ENCODE data around the gene ZBTB20.
"Not testable (repeated sequence)": the region's sequence is repeated elsewhere in the genome, so short reads cannot be mapped to it uniquely, and the experiment has no call there.

The ZBTB20 gene

GRCh38 chr3:114712728-114713492 lies 434.2 kb downstream of the ZBTB20 start:
- in situ Hi-C loops (cut with MboI; ENCODE audit: low pct_unique_long_range_greater_than_20kb, low sequenced_read_pairs): no loop called here
- no peak for DNase-seq

DNA sequence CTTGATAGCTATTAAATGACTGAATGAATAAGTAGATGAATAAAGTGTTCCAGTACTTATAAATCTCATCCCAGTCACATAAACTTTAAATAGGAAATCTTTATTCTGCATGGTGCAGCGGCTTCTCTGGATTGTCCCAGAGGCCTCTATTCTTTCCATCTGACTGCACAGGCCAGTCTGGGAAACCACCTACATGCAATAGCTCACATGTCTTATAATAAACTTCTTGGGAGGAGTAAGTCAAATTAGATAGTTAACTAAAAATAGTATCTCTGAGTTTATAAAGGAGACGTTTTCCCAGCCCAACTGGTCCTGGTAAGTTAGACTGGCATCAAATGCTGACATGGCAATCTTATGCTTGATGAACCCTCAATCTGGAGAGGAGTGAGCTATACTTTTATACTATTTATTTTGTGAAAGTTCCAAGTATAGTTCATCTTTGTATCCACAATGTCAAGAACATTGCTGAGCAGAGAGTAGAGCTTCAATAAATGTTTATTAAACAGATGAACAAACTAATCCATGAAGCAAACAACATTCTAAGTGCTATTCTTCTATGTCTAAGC lies 435.7 kb downstream of the ZBTB20 start:
- in situ Hi-C loops (cut with MboI; ENCODE audit: low pct_unique_long_range_greater_than_20kb, low sequenced_read_pairs): no loop called here

GRCh38 chr3:114709102-114709501 lies 438.0 kb downstream of the ZBTB20 start:
- DNase-seq: no peak
- in situ Hi-C loops (cut with MboI; ENCODE audit: low pct_unique_long_range_greater_than_20kb, low sequenced_read_pairs): no loop called here

More for the DNA sequence above, 435.7 kb downstream of the ZBTB20 start:
- DNase-seq: no peak

GRCh38 chr3:114707252-114707860 lies 439.7 kb downstream of the ZBTB20 start:
- DNase-seq: no peak
- in situ Hi-C loops (cut with MboI; ENCODE audit: low pct_unique_long_range_greater_than_20kb, low sequenced_read_pairs): no loop called here

- in situ Hi-C loops (cut with MboI; ENCODE audit: low pct_unique_long_range_greater_than_20kb, low sequenced_read_pairs): no loop called here
- no peak for DNase-seq
Observed at GRCh38 chr3:114706591-114707232, 440.4 kb downstream of the ZBTB20 start.

DNA sequence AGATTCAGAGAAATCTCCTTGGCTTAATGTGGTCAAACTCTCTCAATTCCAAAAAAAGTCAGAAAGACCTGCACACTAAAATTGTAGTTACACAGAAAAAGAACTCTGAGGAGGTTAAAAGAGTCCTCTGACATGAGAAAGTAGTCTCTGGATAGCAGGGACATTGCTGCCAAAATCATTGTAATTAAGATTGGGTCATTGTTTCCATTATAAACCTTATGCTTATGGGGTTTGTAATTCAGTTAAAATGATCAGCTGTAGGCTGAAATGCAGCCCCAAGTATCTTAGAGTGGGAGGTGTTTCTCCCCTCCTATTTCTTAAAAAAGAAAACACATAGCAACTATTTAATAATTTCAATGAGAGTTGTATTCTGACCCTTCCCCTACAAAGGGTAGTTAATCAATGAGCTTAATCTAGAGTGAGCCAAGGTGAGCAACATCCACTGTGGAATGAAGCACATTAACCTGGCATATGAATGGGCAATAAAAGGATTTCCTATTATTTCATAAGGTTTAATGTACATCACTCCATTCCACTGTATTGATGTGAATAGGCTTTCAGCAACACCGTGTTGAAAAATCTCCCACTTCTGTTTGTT lies 446.4 kb downstream of the ZBTB20 start:
- no peak for DNase-seq
- in situ Hi-C loops (cut with MboI; ENCODE audit: low pct_unique_long_range_greater_than_20kb, low sequenced_read_pairs): no loop called here

DNA sequence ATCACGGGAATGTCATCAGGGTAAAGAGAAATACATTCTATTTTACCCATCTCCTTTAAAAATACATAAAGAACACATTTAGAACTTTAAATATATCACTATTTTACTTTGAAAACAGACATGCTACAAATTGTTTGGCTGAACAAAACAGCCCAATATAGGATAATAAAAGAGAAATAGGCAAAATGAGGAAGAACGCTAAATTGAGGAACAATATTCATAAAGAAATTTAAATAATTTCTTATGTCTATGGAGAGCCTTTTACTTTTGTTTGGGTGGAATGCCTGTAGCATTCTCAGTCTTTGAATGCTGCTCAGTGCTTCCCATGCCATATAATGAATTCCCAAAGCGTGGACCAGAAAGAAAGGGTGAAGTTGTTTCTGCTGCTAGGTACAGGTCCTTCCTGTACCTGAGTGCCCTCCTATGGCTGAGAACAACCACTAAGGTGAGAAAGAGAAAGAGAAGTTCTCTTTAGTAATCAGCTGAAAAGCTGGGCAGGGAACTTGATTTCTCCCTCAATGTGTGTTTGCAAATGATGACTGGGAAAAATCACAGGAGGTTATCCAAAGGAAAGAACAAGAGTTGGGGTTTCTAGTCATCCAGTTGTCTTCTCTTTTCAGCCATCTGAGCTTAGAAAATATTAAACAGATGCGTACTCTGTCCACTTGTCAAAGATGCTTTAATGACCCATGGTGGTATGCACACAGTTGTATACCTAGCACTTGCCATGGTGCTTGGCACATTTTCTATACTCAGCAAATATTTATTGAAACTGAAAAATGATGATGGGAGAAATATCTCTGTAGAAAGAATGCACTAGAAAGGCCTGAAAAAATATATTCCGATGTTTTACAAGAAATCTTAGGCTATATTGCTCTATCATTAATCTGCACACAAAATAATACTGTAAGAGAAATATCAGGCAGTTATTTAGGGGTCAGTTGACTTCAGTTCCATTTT lies 448.7 kb downstream of the ZBTB20 start:
- in situ Hi-C loops (cut with MboI; ENCODE audit: low pct_unique_long_range_greater_than_20kb, low sequenced_read_pairs): no loop called here
- no peak for DNase-seq

GRCh38 chr3:114697401-114697800 lies 449.7 kb downstream of the ZBTB20 start:
- DNase-seq: peak; percentile 19

GRCh38 chr3:114694251-114694650 lies 452.8 kb downstream of the ZBTB20 start:
- in situ Hi-C loops (cut with MboI; ENCODE audit: low pct_unique_long_range_greater_than_20kb, low sequenced_read_pairs): no loop called here
- no peak for DNase-seq

More at GRCh38 chr3:114697401-114697800, 449.7 kb downstream of the ZBTB20 start:
- in situ Hi-C loops (cut with MboI; ENCODE audit: low pct_unique_long_range_greater_than_20kb, low sequenced_read_pairs): no loop called here

DNA sequence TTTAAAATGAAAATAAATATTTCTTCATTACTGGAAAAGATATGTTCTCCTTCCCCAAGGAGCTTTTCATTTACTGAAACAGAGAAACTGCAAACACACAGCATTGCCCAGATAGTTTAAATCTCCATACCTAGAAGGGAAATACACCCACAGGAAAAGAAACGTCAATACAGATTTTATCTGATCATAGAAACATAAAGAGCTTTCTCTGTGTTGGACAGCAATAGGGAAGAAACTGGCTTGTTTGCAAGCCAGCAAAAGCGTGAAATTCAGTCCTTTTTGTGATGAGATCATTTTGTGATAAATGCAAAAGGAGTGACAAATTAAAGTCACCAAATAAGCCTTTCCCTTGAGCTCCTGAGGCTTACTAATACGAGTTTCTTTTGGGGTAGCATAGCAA lies 455.2 kb downstream of the ZBTB20 start:
- in situ Hi-C loops (cut with MboI; ENCODE audit: low pct_unique_long_range_greater_than_20kb, low sequenced_read_pairs): no loop called here
- DNase-seq: peak; percentile 29

- no peak for DNase-seq
- in situ Hi-C loops (cut with MboI; ENCODE audit: low pct_unique_long_range_greater_than_20kb, low sequenced_read_pairs): no loop called here
Observed at GRCh38 chr3:114690911-114691310, 456.2 kb downstream of the ZBTB20 start.

DNA sequence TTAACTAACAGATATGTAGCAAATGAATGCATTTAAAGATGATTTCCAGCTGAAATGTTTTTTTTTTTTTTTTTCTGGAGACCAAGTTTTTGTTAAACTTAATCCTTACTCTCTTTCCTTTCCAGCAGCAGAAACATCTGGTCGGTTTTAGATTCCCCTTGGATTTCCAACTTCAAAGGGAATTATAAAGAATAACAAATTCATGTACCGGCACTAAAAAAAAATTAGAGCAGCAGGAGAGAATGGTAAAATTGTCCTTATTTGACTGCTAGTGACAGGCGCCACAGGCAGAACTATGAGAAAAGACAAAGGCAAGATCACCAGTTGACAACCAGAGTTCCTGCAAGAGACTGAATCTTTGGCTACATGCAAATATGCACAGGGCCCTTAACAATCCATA lies 459.9 kb downstream of the ZBTB20 start:
- in situ Hi-C loops (cut with MboI; ENCODE audit: low pct_unique_long_range_greater_than_20kb, low sequenced_read_pairs): no loop called here
- DNase-seq: no peak

- in situ Hi-C loops (cut with MboI; ENCODE audit: low pct_unique_long_range_greater_than_20kb, low sequenced_read_pairs): no loop called here
- peak; percentile 74 for DNase-seq
Observed at GRCh38 chr3:114686621-114687020, 460.5 kb downstream of the ZBTB20 start.

- no peak for DNase-seq
- in situ Hi-C loops (cut with MboI; ENCODE audit: low pct_unique_long_range_greater_than_20kb, low sequenced_read_pairs): no loop called here
Observed at GRCh38 chr3:114685161-114685560, 461.9 kb downstream of the ZBTB20 start.

- in situ Hi-C loops (cut with MboI; ENCODE audit: low pct_unique_long_range_greater_than_20kb, low sequenced_read_pairs): no loop called here
- no peak for DNase-seq
Observed at GRCh38 chr3:114680299-114680698, 466.8 kb downstream of the ZBTB20 start.

GRCh38 chr3:114679773-114680172 lies 467.3 kb downstream of the ZBTB20 start:
- DNase-seq; in situ Hi-C loops (cut with MboI; ENCODE audit: low pct_unique_long_range_greater_than_20kb, low sequenced_read_pairs): not testable (repeated sequence)

GRCh38 chr3:114675104-114675503 lies 472.0 kb downstream of the ZBTB20 start:
- in situ Hi-C loops (cut with MboI; ENCODE audit: low pct_unique_long_range_greater_than_20kb, low sequenced_read_pairs): no loop called here
- DNase-seq: no peak

DNA sequence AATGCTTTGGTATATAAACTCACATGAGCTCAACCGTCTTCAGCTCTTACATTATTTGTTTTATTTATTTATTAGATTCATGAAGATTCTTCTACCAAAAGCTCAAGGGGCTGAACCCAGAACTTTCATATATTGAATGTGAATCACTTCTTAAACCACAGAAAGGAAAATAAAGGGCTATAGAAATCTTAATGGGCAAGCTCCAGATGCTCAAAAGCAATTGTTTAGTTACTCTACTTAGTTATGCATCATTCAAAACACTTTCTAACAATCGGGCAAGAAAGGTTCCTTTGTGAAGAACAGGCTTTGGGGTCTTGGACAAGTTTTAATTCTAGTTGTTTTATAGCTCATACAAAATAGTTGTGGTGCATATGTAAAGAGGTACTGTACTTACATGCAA lies 473.1 kb downstream of the ZBTB20 start:
- DNase-seq: no peak
- in situ Hi-C loops (cut with MboI; ENCODE audit: low pct_unique_long_range_greater_than_20kb, low sequenced_read_pairs): no loop called here

- no peak for DNase-seq
- in situ Hi-C loops (cut with MboI; ENCODE audit: low pct_unique_long_range_greater_than_20kb, low sequenced_read_pairs): no loop called here
Observed at GRCh38 chr3:114673481-114673880, 473.6 kb downstream of the ZBTB20 start.
